GM19397 (cell line): ENCODE measurements around the gene SORCS2.
A peak's percentile ranks its signal among the peaks of the same experiment; 100 is the strongest.

Source experiments
- ATAC-seq: cut with Tn5 transposase; IDR thresholded peaks from one replicate; pipeline ENCODE4 v1.9.1; 2021; ENCODE audit warnings: mild to moderate bottlenecking, moderate library complexity; ENCODE audit not compliant: unreplicated experiment

The SORCS2 gene

DNA sequence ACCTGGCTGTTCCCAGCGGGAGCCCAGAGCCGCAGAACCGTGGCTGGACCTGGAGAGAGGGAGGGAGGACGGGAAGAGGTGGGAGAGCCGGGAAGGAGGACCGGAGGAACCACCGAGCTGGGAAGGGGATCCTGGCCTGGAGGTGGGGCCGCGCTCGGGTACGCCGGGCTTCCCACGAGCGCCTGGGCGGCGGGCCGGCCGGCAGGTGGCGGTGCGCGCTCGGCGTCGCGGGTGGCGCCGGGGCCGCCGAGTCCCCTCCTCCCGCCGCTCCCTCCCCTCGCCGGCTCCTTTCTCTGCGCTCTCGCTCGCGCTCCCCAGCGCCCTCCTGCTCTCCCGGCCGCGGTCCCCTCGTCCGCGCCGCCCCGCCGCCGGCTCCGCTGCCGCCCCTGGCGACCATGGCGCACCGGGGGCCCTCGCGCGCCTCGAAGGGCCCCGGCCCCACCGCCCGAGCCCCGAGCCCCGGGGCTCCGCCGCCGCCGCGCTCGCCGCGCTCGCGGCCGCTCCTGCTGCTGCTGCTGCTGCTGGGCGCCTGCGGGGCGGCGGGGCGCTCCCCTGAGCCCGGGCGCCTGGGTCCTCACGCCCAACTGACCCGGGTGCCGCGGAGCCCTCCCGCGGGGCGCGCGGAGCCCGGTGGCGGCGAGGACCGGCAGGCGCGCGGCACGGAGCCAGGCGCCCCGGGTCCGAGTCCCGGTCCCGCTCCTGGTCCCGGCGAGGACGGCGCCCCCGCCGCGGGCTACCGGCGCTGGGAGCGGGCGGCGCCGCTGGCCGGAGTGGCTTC, at the start of gene SORCS2:
SORCS2 (plus strand) TSS at position 287 of the 778 bp plus-strand sequence.
- peak; percentile 74 for ATAC-seq

DNA sequence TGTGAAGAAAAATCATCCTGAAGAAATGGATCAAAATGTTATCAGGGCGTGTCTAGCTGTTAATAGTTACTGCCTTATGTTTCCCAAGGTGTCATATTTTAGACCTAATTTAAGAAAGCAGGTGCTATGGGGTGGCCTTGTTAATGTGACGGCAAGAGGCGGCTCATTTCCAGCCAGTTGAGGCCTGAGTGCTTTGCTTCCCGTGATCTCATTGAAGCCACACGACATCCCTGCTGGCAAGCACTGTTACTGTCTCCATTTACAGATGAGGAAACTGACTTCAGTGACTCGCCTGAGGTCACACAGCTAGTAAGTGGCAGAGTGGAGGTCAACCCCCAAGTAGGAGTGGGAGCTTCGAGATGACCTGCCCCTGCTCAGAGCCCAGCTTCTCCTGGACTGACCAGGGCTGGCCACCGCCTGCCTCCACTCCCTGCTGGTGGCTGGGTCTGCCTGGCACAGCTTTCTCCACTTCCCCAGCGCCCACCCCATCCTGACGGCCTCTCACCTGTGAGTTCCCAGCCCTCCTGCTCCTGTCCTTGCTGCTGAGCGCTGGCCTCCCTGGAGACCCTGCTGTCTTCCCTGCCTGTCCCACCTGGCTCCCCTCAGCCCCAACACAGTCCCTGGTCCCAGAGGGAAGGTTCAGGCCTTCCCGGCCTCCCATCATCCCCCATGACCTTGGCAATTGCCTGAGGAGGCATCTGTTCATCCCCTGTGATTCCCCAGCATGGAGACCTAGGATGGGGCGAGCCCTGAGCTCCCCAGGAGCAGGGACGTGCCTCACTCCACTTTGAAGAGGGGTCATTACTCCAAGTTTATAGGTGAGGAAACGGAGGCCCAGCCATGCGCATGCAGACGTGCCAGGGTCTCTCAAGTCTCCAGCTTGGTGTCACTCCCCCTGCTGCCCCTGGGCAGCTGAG, 47.7 kb upstream of the SORCS2 start:
- no peak for ATAC-seq

- no peak for ATAC-seq
Observed at GRCh38 chr4:7145291-7145934, 46.9 kb upstream of the SORCS2 start.

DNA sequence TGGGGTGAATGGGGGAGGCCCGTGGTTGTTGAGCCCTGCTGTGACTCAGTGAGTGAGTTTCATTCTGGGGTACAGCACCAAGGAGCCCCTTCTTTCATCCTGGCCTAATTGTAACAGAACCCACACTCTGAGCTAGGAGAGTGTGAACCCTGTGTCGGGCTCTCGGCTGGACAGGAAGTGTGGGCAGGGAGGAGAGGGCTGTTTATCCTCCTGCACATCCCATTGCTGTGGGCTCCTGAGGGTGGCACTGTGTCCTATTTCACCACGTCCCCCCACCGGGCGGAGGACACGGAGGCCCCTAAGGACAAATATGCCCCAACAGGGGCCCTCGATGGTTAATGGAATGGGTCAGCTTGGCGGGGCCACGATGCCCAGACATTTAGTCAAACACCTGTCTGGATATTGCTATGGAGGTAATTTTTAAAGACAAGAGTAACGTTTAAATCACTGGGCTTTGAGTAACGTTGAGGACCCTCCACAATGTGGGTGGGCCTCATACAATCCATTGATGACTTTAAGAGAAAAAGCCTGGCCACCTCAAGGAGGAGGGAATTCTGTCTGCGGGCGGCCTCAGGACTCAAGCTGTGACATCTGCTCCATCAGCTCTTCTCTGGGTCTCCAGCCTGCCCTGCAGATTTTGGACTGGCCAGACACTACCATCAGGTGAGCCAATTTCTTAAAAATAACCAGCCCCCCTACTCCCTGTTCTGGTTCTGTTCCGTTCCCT, 46.1 kb upstream of the SORCS2 start:
- ATAC-seq, result no peak

- no peak for ATAC-seq
Observed at GRCh38 chr4:7146786-7147115, 45.6 kb upstream of the SORCS2 start.

DNA sequence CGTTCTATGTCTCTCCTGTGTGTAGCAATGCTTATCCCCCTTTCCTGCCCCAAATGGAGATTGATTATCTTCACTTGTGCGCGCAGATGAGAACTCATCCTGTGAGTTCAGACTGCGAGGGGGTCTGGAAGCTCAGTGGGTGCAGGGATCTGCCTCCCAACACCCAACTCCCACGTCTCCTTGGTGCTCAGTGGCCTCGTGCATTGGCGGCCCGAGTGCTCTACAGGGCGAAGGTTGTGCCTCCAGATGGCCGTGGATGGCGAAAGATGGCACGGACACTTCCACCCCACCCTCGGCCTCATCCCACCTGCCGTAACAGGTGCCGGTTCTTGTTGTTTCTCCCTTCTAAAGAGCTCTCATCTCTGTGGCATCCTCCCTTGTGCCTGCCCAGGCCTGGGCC, 45.1 kb upstream of the SORCS2 start:
- ATAC-seq, result no peak

GRCh38 chr4:7147661-7148310, 44.6 kb upstream of the SORCS2 start:
- ATAC-seq, result no peak

- no peak for ATAC-seq
Observed at GRCh38 chr4:7148337-7148736, 44.0 kb upstream of the SORCS2 start.

DNA sequence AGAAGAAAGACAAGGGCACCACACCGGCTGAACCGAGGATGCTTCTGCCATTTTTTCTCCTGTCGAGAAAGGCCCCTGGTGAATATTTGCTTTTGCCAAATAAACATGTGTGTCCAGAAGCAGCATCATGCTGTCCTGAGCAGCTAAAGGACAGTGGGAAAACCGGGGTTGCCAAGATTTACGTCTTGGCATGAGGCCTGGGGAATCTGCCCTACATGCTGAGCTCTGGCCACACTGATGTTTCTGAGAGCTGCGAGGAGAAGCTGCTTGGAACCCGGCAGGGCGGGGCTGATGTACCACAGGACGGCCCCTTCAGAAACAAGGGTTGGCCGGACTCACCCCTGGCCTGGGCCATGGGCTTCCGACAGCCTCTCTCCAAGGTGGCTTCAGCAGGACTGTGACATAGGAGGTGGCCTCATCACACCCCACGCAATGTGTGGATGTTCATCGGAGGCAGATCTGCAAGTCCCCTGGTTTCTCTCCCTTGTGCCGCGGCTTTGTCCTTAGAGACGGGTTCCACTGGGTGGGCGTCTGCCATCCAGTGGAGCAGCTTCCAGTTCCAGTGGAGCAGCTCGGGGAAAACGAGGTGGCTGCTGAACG, 42.2 kb upstream of the SORCS2 start:
- ATAC-seq, result no peak

DNA sequence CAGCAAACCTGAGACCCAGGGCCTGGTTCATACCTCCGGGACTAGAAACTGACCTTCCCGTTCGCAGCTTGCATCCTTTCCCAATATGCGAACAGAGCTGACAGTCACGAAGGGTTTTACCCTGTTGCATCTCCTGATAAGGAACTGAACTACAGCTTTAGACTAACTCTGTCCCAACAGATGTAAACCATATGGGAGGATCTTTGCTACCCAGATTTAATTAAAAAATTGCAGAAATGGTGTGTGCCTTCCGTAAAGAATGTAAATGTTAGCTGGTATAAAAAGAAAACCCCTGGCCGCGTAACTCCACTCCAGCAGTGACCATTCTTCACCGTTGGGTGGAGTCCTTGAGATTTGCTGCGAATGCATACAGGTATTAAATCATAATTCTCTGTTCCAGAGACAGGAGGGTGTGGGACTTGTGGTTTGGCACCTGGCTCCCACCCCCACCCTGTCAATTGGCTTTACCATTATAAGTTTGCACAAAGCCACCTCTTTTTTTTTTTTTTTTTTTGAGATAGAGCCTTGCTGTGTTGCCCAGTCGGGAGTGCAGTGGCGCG, 40.6 kb upstream of the SORCS2 start:
- no peak for ATAC-seq

- ATAC-seq, result no peak
Observed at GRCh38 chr4:7153711-7154110, 38.6 kb upstream of the SORCS2 start.

- no peak for ATAC-seq
Observed at GRCh38 chr4:7154351-7154981, 37.9 kb upstream of the SORCS2 start.

DNA sequence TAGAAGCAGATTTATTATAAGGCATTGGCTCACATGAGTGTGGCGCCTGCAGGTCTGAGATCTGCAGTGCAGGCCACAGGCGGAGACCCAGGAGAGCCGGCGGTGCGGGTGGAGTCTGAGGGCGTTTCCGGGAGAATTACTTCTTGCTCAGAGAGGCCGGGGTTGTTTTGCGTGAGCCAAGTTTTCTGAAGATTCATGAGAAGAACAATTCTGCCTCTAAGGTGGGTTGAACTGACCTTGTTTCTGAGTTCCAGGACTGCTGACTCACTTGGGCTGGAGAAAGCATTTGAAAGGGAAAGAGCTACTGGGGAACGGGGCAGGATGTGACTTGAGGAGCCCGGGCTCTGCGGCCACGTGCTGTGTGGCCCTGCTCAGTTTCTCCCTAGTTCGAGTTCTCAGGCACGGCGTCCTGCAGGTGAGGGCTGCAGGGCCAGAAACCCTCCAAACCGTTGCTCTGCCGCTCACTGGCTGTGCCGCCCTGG, 36.7 kb upstream of the SORCS2 start:
- ATAC-seq, result no peak

DNA sequence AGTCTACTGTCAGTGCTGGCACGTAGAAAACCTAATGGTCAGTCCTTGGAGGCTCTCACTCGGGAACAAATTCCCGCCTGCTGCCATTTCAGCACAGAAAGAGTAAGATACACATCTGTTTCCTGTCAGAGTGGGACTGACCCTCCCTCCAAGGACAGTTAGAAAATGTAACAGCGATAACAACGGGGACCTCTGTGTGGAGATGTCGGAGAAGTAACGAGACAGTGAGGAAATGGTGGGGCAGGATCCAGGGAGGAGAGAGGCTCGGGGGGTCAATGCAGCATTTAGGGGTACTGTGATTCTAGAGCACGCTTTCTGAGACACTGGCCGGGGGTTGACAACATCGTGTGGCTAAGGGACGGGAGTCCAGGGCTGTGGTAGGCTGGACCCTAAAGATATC, 36.0 kb upstream of the SORCS2 start:
- no peak for ATAC-seq

- no peak for ATAC-seq
Observed at GRCh38 chr4:7156761-7157488, 35.4 kb upstream of the SORCS2 start.

DNA sequence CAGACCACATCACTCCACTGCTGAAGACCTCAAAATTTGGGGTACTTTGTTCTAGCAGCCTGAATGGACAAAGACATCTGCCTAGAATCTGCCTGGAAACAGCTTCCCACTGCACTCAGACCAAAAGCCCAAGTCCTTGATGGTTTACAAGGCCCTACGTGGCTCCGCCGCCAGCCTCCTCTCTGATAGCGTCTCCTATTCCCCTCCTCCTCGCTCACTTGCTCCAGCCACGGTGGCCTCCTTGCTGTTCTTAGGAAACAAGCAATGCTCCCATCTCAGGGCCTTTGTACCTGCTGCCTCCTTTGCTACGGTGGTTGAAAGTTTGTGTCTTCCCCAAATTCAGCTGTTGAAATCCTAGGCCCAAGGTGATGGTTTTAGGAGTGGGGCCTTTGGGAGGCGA, 34.7 kb upstream of the SORCS2 start:
- ATAC-seq, result no peak

GRCh38 chr4:7158081-7158750, 34.1 kb upstream of the SORCS2 start:
- no peak for ATAC-seq

DNA sequence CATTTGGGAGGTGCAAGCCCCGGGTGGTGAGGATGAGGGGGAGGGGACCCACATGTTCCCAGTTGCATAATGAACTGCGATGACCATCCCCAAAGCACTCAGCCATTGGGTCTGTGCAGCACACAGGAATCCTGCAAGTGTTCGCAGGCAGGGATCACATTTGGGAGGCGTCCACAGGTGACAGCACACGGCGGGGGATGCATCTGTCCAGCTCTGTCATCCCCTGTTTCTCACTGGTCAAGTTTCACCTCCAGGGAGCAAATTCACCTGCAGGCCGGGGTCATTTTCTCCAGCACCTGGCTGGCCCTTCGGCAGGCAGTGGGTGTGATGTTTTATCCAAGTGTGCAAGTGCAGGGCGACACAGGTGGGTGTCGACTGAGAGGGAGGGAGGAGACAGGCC, 33.3 kb upstream of the SORCS2 start:
- ATAC-seq, result no peak
